Adrenal gland (tissue), 12 donors: ENCODE results near the gene NBEAL2. TPM values are rescaled to one million over a fixed set of nuclear protein-coding genes. Genes with fewer than 3 reads are reported as not detected.

Experiments used
- DNase-seq, 7 donors: peaks; one replicate each; pipeline ENCODE4 v3.0.0-alpha.2; 2019 to 2020
- H3K27ac ChIP-seq, 5 donors: fragments of 200-600 bp; sonication (generic) in 4 of 5; 1 replicate in 3 of 5; 2 replicates in 2 of 5; pipeline versions ENCODE4 v1.5.1 to v1.8.0; 2016 to 2020; ENCODE audit warnings: mild to moderate bottlenecking in 1 of 5
- H3K27me3 ChIP-seq: fragments of 200-600 bp; 2 replicates; pipeline ENCODE4 v1.8.0; 2021
- H3K36me3 ChIP-seq, 2 donors: fragments of 200-600 bp; replicated peaks in 1 of 2; 1 replicate in 1 of 2; 2 replicates in 1 of 2; pipeline versions ENCODE4 v1.5.1 to v1.8.0; 2018 to 2022
- H3K4me1 ChIP-seq, 2 donors: fragments of 200-600 bp; replicated peaks in 1 of 2; 1 replicate in 1 of 2; 2 replicates in 1 of 2; pipeline versions ENCODE4 v1.5.1 to v1.8.0; 2018 to 2021
- H3K4me3 ChIP-seq, 4 donors: fragments of 200-600 bp; sonication (generic) in 3 of 4; one replicate each; pipeline ENCODE4 v1.5.1; 2016 to 2018
- H3K9me3 ChIP-seq, 3 donors: fragments of 200-600 bp; sonication (generic) in 1 of 3; replicated peaks in 1 of 3; 1 replicate in 2 of 3; 2 replicates in 1 of 3; pipeline versions ENCODE4 v1.5.1 to v1.8.0; 2016 to 2021
- POLR2A ChIP-seq, 2 donors: fragments of 450-650 bp; IDR thresholded peaks; one replicate each; pipeline ENCODE4 v1.6.1; 2017; ENCODE audit warnings: antibody characterized with exemption in 2 of 2, mild to moderate bottlenecking in 2 of 2, moderate library complexity in 1 of 2
- WGBS, 4 donors: extraction: QIAGEN DNeasy Blood & Tissue Kit in 2 of 4; methylation state at CpG; one replicate each; pipeline versions ENCODE4 v1.1.5 to v1.1.7; 2013 to 2017; 5-methylcytosine and 5-hydroxymethylcytosine counted together
- intact Hi-C, 2 donors: fragments of 100-400 bp; cut with DNase I; formaldehyde crosslinking; loops; one replicate each; pipeline versions ENCODE4 v1.14.1 to v1.15.0; 2022 to 2023
- polyA plus RNA-seq, 3 donors: library from polyadenylated mRNA; stranded (reverse); fragments of 200-250 nt in 2 of 3; fragments of 350-450 nt in 1 of 3; fragmentation: Illumina TruSeq in 1 of 3; extraction: RNeasy Lipid Tissue Mini Kit (QIAGEN cat#74804) in 1 of 3; gene quantifications; one replicate each; pipeline ENCODE4 v1.2.3, GENCODE V29; 2013 to 2014
- total RNA-seq, 9 donors: library from RNA; depleted of rRNA in 4 of 9; stranded (reverse); fragments of >200 nt in 4 of 9; fragments of 120-200 nt in 1 of 9; fragmentation: NEBNext Ultra II Directional in 1 of 9; extraction: Animal tissue kit (Norgen Biotek cat#: 25700) in 1 of 9; gene quantifications; one replicate each; pipeline versions ENCODE4 v1.1.0 to v1.2.4, GENCODE V29; 2013 to 2023
- TF ChIP-seq, protein P1 (sequence below), 6 experiments: fragments of 450-650 bp in 4 of 6; fragments of 200-600 bp in 2 of 6; sonication (generic) in 1 of 6; IDR thresholded peaks; 1 replicate in 5 of 6; 2 replicates in 1 of 6; pipeline versions ENCODE4 v1.5.1 to v1.8.0; 2016 to 2021; ENCODE audit warnings: antibody characterized with exemption in 6 of 6, mild to moderate bottlenecking in 2 of 6, moderate library complexity in 1 of 6
- donor health status: healthy with polysubstance abuse.
- donor health status: Bipolar disorder and iron deficiency.
- donor health status: DM: yes; HTN: yes; CAD: no.
- donor health status: DM: no; HTN: no; CAD: no.
- donor health status: DM: no; HTN: no; CAD: no.
- donor health status: DM: yes; HTN: yes; CAD: no.

The NBEAL2 gene
- total and polyA plus RNA-seq, 12 donors: 7.3 to 154 (median 29.0) TPM

DNA sequence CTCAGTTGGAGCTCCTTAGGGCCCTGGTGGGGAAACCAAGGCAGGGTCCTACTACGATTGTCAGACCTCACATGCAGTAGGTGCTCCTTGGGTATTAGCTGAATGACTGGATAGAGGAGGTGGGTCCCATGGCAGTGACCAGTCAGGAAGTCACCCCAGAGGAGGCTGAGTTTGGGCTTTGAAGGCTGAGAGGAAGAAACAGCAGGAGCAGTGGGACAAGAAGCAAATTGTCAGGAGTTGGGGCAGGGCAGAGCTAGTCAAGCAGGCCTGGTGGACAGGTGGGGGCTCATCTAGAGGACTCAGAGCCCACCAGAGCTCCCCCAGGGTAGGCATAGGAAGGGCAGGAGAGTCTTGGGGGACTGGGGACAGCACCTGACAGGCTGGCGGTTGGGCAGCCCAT lies 3.1 kb downstream of the NBEAL2 start:
- H3K27ac ChIP-seq: no peak overlapping the region
- intact Hi-C loops: no loop called here
- H3K27me3 ChIP-seq: no peaks in the 10 kb centered on the region
- WGBS, 4 donors: 93 to 100% (median 96%) methylated on average over 2 of the region's 2 CpGs
- no peaks in the 10 kb centered on the region for H3K9me3 ChIP-seq
- TF ChIP-seq, protein P1, sequence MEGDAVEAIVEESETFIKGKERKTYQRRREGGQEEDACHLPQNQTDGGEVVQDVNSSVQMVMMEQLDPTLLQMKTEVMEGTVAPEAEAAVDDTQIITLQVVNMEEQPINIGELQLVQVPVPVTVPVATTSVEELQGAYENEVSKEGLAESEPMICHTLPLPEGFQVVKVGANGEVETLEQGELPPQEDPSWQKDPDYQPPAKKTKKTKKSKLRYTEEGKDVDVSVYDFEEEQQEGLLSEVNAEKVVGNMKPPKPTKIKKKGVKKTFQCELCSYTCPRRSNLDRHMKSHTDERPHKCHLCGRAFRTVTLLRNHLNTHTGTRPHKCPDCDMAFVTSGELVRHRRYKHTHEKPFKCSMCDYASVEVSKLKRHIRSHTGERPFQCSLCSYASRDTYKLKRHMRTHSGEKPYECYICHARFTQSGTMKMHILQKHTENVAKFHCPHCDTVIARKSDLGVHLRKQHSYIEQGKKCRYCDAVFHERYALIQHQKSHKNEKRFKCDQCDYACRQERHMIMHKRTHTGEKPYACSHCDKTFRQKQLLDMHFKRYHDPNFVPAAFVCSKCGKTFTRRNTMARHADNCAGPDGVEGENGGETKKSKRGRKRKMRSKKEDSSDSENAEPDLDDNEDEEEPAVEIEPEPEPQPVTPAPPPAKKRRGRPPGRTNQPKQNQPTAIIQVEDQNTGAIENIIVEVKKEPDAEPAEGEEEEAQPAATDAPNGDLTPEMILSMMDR (IDR thresholded peaks at IDR 0.05): no peak
- TF ChIP-seq POLR2A (IDR thresholded peaks at IDR 0.05): no peak
- H3K4me1 ChIP-seq: peaks cover 7 to 16% of the 10 kb centered on the region in 2 donors
- no peaks in the 10 kb centered on the region for H3K36me3 ChIP-seq
- no peak overlapping the region for H3K4me3 ChIP-seq
- DNase-seq: no peak

DNA sequence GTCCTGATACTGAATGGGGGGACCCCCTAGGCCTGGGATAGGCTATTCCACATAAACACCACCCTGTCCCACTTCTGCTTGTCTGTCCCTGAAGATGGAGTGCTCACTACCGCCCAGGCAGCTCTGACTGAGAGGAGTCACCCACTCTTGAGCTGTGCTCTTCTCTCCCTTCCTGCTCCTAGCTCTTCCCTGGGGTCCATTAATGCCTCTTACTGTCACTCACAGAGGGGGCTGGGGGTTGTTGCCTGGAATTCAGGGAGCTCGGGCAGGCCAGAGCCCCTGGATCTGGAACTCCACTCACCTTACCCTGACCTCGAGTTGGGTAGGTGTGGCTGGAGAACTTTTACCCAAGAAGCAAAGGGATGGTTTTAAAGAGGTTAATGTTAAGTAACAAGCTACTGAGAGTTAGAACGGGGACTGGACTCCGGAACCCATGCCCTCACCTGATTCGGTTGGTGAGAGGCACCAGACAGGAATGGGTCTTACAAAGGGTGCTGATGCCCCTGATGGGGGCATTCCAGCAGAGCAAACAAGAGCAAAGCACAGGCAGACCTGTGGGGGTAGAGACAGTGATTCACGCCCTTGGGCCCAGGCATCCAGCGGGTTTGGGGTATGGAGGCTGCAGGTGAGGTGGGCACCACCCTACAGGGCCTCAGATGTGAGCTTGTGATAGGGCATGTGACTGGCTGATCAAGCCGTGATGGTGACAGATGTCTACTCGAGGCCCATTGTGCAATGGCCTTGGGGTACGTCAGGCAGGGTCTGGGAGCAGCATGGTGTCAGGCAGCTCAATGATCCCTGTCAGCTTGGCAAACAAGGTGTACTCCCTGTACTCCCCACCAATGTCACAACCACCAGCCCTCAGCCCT lies 5.4 kb downstream of the NBEAL2 start:
- TF ChIP-seq, protein P1 (IDR thresholded peaks at IDR 0.05): no peak
- TF ChIP-seq POLR2A (IDR thresholded peaks at IDR 0.05): no peak
- Histone ChIP-seq H3K4me1 (peaks cover 0 to 9% of the 10 kb centered on the region in 2 donors), H3K36me3 (no peaks in the 10 kb centered on the region), H3K9me3 (no peaks in the 10 kb centered on the region), H3K4me3 (no peak overlapping the region), H3K27me3 (no peaks in the 10 kb centered on the region), H3K27ac (no peak overlapping the region)
- intact Hi-C loops: no loop called here
- WGBS, 4 donors: 81 to 87% (median 84%) methylated on average over 8 to 11 of the region's 11 CpGs
- no peak for DNase-seq

DNA sequence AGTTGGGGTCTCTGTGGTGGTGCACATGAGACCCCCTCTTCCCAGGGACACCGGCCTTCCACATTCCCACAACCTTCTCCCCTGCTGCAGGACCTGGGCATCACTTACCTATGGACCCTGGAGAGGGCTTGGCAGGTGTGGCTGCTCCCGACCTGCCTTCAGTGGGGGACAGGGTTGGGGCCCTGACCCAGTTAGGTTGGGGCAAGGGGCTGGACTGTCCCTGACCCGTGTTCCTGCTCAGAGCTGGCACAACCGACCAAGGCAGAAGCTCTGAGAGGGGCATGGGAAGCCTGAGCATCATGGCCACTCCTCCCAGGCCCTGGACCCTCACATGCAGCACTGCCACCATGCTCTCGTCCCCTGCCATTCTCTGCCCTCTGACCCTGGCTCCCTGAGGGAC lies 6.1 kb downstream of the NBEAL2 start:
- no peak overlapping the region for H3K4me3 ChIP-seq
- no peak overlapping the region for H3K27ac ChIP-seq
- H3K9me3 ChIP-seq: no peaks in the 10 kb centered on the region
- WGBS, 4 donors: 85 to 93% (median 92%) methylated on average over 3 to 5 of the region's 5 CpGs
- H3K27me3 ChIP-seq: no peaks in the 10 kb centered on the region
- H3K36me3 ChIP-seq: no peaks in the 10 kb centered on the region
- peaks cover 0 to 8% of the 10 kb centered on the region in 2 donors for H3K4me1 ChIP-seq
- intact Hi-C loops: no loop called here
- no peak for DNase-seq
- TF ChIP-seq, protein P1 (IDR thresholded peaks at IDR 0.05): no peak
- no peak for TF ChIP-seq POLR2A (IDR thresholded peaks at IDR 0.05)

DNA sequence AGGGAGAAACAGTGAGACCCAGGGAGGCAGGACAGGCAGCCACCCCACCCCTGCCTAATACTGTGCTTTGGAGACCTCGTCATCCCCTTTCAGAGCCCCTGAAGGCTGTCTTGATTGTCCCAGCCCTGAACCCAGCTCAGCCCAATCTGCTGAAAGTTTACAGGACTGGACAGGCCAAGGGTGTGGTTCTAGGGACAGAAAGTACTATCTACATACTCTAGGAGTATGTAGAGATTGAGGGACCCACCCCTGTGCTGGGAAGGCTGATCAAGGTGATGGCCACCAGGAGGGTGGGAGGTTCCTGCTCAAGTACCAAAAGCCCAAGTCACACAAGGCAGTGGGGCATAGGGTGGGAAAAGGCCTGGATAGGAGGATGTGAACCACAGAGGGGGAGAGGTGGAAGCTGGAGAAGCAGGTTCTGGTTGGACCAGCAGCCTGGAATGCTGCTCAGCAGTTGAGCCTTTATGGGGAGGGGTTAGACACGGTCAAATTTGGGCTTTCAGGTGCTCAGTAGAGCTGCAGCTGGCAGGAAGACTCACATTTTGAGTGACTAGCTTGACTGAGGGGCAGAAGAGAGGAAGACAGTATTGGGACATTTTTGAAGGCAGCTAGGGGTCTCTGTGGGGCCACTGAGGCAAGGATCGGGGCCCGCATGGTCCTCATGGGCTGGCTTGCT lies 6.7 kb downstream of the NBEAL2 start:
- Histone ChIP-seq H3K4me1 (peaks cover 0 to 4% of the 10 kb centered on the region in 2 donors), H3K27ac (no peak overlapping the region), H3K27me3 (no peaks in the 10 kb centered on the region), H3K4me3 (no peak overlapping the region), H3K9me3 (no peaks in the 10 kb centered on the region), H3K36me3 (no peaks in the 10 kb centered on the region)
- DNase-seq: no peak
- intact Hi-C loops: no loop called here
- TF ChIP-seq, protein P1 (IDR thresholded peaks at IDR 0.05): no peak
- 89 to 98% (median 97%) methylated on average over 4 of the region's 4 CpGs for WGBS, 4 donors
